GM12878 (cell line): Measurements from ENCODE around the gene ZFP36. TPM values are rescaled to one million over a fixed set of nuclear protein-coding genes. Genes with fewer than 3 reads are reported as not detected.

Source experiments
- ATAC-seq: fragments of 200-7000 bp; cut with Tn5 transposase; 3 replicates; pipeline ENCODE4 v1.9.1; 2020; ENCODE audit warnings: mild to moderate bottlenecking, moderate library complexity
- BruUV-seq: library from RNA; stranded (reverse); fragments of 400-500 nt; replicated peaks from 2 replicates; lab custom pipeline; 2021; lab: Mats Ljungman, UMichigan
- CTCF ChIA-PET: fragments of 300-600 bp; sonication (Branson Sonifier 250); formaldehyde crosslinking; extraction: SDS; loops from one replicate; lab custom pipeline; 2021; ENCODE audit warnings: inconsistent platforms; lab: Yijun Ruan, JAX
- POLR2A ChIA-PET: fragments of 350-600 bp; formaldehyde crosslinking; extraction: SDS; loops from one replicate; lab custom pipeline; 2021; ENCODE audit warnings: inconsistent platforms; lab: Charles Lee
- RAD21 ChIA-PET: fragments of 300-600 bp; sonication (Branson Sonifier 250); formaldehyde crosslinking; loops from one replicate; lab custom pipeline; 2023; ENCODE audit warnings: antibody characterized with exemption; ENCODE audit not compliant: unreplicated experiment; lab: Charles Lee
- SMC1A ChIA-PET: fragments of 300-600 bp; sonication (Branson Sonifier 250); formaldehyde crosslinking; loops from one replicate; lab custom pipeline; 2023; ENCODE audit not compliant: unreplicated experiment, uncharacterized antibody; lab: Charles Lee
- DNase-seq: peaks from one replicate; pipeline ENCODE4 v3.0.0-alpha.2; 2011; ENCODE audit warnings: low read depth, low spot score
- FAIRE-seq: peaks from 3 replicates; lab custom pipeline; 2011; peaks lifted over from hg19 to GRCh38; lab: Jason Lieb, UNC
- H2AFZ ChIP-seq: 2 replicates; pipeline ENCODE4 v1.6.0; 2011; ENCODE audit warnings: low read depth, low read length, control low read depth; ENCODE audit not compliant: control insufficient read depth
- H3K27ac ChIP-seq: 2 replicates; pipeline ENCODE4 v1.5.1; 2011; ENCODE audit warnings: control low read depth; ENCODE audit not compliant: control insufficient read depth, insufficient read depth
- H3K27me3 ChIP-seq, 2 experiments: replicated peaks in 1 of 2; 2 replicates each; pipeline versions ENCODE4 v1.6.0 to v1.6.1; 2011; ENCODE audit warnings: low read length in 1 of 2; ENCODE audit not compliant: control insufficient read depth in 2 of 2, insufficient read depth in 2 of 2
- H3K36me3 ChIP-seq, 2 experiments: 2 replicates each; pipeline ENCODE4 v1.5.1; 2011; ENCODE audit warnings: low read length in 1 of 2; ENCODE audit not compliant: control insufficient read depth in 2 of 2, insufficient read depth in 2 of 2
- H3K4me1 ChIP-seq: 2 replicates; pipeline ENCODE4 v1.6.1; 2011; ENCODE audit warnings: mild to moderate bottlenecking, low read length, moderate library complexity, mixed read lengths; ENCODE audit not compliant: control insufficient read depth, insufficient read depth
- H3K4me2 ChIP-seq: 2 replicates; pipeline ENCODE4 v1.6.0; 2011; ENCODE audit warnings: control low read depth; ENCODE audit not compliant: control insufficient read depth, insufficient read depth
- H3K4me3 ChIP-seq: fragments of 200-600 bp; sonication (generic); 2 replicates; pipeline ENCODE4 v1.5.1; 2016
- H3K79me2 ChIP-seq: 2 replicates; pipeline ENCODE4 v1.6.0; 2011; ENCODE audit warnings: low read length; ENCODE audit not compliant: control insufficient read depth, insufficient read depth
- H3K9ac ChIP-seq: 2 replicates; pipeline ENCODE4 v1.8.0; 2011; ENCODE audit warnings: low read length, control low read depth, mixed read lengths; ENCODE audit not compliant: control insufficient read depth, insufficient read depth
- H3K9me3 ChIP-seq: replicated peaks from 3 replicates; pipeline ENCODE4 v1.5.1; 2011; ENCODE audit warnings: mild to moderate bottlenecking, low read length; ENCODE audit not compliant: control insufficient read depth, insufficient read depth
- H4K20me1 ChIP-seq: 2 replicates; pipeline ENCODE4 v1.6.0; 2011; ENCODE audit not compliant: control insufficient read depth, insufficient read depth
- ATF7 ChIP-seq: fragments of 450-650 bp; IDR thresholded peaks from 2 replicates; pipeline ENCODE4 v1.6.1; 2016; ENCODE audit warnings: low read depth, mild to moderate bottlenecking
- CHD1 ChIP-seq: IDR thresholded peaks from 2 replicates; pipeline ENCODE4 v1.6.1; 2012; ENCODE audit warnings: low read depth, low read length, improper control_type of control experiment
- ETV6 ChIP-seq, 2 experiments: fragments of 450-650 bp in 1 of 2; IDR thresholded peaks in 1 of 2; conservative IDR thresholded peaks in 1 of 2; 2 replicates each; pipeline ENCODE4 v1.6.1; 2014; ENCODE audit warnings: antibody characterized with exemption in 1 of 2, borderline replicate concordance in 1 of 2, low read depth in 1 of 2, mild to moderate bottlenecking in 1 of 2, moderate library complexity in 1 of 2
- NR2C1 ChIP-seq: fragments of 450-650 bp; IDR thresholded peaks from 2 replicates; pipeline ENCODE4 v1.6.1; 2017; ENCODE audit warnings: antibody characterized with exemption, mild to moderate bottlenecking, moderate library complexity
- RB1 ChIP-seq: fragments of 450-650 bp; formaldehyde crosslinking; IDR thresholded peaks from 2 replicates; pipeline ENCODE4 v1.6.1; 2017; ENCODE audit warnings: mild to moderate bottlenecking, borderline replicate concordance
- SMC3 ChIP-seq: IDR thresholded peaks from 2 replicates; pipeline ENCODE4 v1.6.1; 2011; ENCODE audit warnings: low read length, improper control_type of control experiment, borderline replicate concordance
- ZNF687 ChIP-seq: fragments of 450-650 bp; IDR thresholded peaks from 2 replicates; pipeline ENCODE4 v1.6.1; 2017; ENCODE audit warnings: mild to moderate bottlenecking, moderate library complexity
- WGBS: methylation state at CpG from one replicate; pipeline ENCODE4 v1.1.6; 2016; ENCODE audit warnings: low lambda C conversion rate; ENCODE audit not compliant: insufficient replicate concordance, insufficient coverage; ENCODE audit errors: missing lambda C conversion rate; 5-methylcytosine and 5-hydroxymethylcytosine counted together
- in situ Hi-C: fragments of 300-500 bp; cut with MboI; formaldehyde crosslinking; loops from 9 replicates; pipeline ENCODE4 v1.14.3; 2018; ENCODE audit warnings: mixed read lengths
- intact Hi-C: fragments of 100-400 bp; cut with micrococcal nuclease; formaldehyde crosslinking; loops from one replicate; pipeline ENCODE4 v1.14.2; 2022; ENCODE audit not compliant: unreplicated experiment
- polyA plus RNA-seq, 11 experiments: library from polyadenylated mRNA; depleted of rRNA in 4 of 11; unstranded in 6 of 11; stranded (reverse) in 5 of 11; fragments of >200 nt; fragmentation: Nextera tagmentation in 4 of 11; fragmentation: Illumina TruSeq in 1 of 11; extraction: Ambion mirVana in 4 of 11; extraction: Trizol in 1 of 11; gene quantifications; 1 replicate in 1 of 11; 2 replicates in 10 of 11; pipeline versions ENCODE4 v1.2.1 to v1.2.3, GENCODE V29; 2011 to 2016; ENCODE audit warnings: inconsistent platforms in 2 of 11, missing spikeins in 2 of 11, low read depth in 1 of 11
- total RNA-seq, 4 experiments: library from RNA; depleted of rRNA in 3 of 4; stranded (reverse); fragments of >200 nt in 3 of 4; fragmentation: Illumina TruSeq in 1 of 4; extraction: Trizol in 1 of 4; gene quantifications; 2 replicates each; pipeline versions ENCODE4 v1.2.1 to v1.2.3, GENCODE V29; 2013 to 2021
- TF ChIP-seq, protein P1 (sequence below): fragments of 450-650 bp; IDR thresholded peaks from 2 replicates; pipeline ENCODE4 v1.6.1; 2017; ENCODE audit warnings: mild to moderate bottlenecking, low read depth, inconsistent platforms; ENCODE audit not compliant: poor library complexity, severe bottlenecking
- TF ChIP-seq, protein P2 (sequence below): IDR thresholded peaks from 2 replicates; pipeline ENCODE4 v1.6.1; 2011; ENCODE audit warnings: mild to moderate bottlenecking, low read depth, low read length, moderate library complexity; ENCODE audit not compliant: insufficient replicate concordance

Gene ZFP36
- total and polyA plus RNA-seq, 10 of the 15 experiments (the other 5 are each of a cell fraction or from before 2014, with no cell fraction given) = 5.3 to 55.0 (median 18.1) TPM

DNA sequence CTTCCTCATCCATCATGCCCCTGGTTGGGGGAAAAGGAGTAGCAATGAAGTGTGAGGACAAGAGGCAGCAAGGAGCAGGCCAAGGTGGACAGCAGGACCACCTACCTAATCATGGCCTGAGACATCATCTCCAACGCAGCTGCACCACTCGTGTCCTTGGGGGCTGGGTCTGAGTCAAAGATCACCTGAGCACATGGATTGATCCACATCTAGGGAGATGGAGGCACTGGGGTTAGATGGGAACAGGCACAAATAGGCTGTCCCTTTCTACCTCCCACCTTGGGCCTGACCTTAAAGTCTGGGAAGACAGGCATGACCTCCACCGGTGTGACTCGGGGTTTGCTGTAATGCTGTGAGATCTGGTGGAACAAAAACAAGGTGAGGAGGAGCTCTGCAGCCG is 18.0 kb upstream of the ZFP36 start:
- no peak for DNase-seq
- in situ Hi-C loops = no loop called here
- Histone ChIP-seq H3K9ac (no peak overlapping the region), H3K79me2 (peaks cover 28% of the 10 kb centered on the region), H3K27ac (no peak overlapping the region), H3K4me1 (peaks cover 10% of the 10 kb centered on the region), H2AFZ (no peak overlapping the region), H3K36me3 (peaks cover 5 to 28% of the 10 kb centered on the region in 2 experiments), H4K20me1 (no peaks in the 10 kb centered on the region), H3K27me3 (no peaks in the 10 kb centered on the region), H3K4me3 (no peak overlapping the region), H3K4me2 (no peak overlapping the region), H3K9me3 (no peaks in the 10 kb centered on the region)
- BruUV-seq = TSS peak; percentile 71
- ChIA-PET SMC1A (no interaction called here), RAD21 (no interaction called here), POLR2A (no interaction called here), CTCF (interaction anchor here (0.5 kb wide), 1 partner anchor 119 kb away, joined by 5 read pairs; no protein-coding TSS in a partner anchor)
- 95% methylated on average over 5 of the region's 5 CpGs for WGBS
- ATAC-seq = no peak
- TF ChIP-seq, protein P1, sequence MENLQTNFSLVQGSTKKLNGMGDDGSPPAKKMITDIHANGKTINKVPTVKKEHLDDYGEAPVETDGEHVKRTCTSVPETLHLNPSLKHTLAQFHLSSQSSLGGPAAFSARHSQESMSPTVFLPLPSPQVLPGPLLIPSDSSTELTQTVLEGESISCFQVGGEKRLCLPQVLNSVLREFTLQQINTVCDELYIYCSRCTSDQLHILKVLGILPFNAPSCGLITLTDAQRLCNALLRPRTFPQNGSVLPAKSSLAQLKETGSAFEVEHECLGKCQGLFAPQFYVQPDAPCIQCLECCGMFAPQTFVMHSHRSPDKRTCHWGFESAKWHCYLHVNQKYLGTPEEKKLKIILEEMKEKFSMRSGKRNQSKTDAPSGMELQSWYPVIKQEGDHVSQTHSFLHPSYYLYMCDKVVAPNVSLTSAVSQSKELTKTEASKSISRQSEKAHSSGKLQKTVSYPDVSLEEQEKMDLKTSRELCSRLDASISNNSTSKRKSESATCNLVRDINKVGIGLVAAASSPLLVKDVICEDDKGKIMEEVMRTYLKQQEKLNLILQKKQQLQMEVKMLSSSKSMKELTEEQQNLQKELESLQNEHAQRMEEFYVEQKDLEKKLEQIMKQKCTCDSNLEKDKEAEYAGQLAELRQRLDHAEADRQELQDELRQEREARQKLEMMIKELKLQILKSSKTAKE = no peak
- no peak for TF ChIP-seq SMC3
- no peak for TF ChIP-seq CHD1
- TF ChIP-seq ZNF687 = no peak
- TF ChIP-seq ETV6 (conservative IDR thresholded peaks at IDR 0.05 in 1 of 2, IDR thresholded peaks at IDR 0.05 in 1 of 2; ENCODE audit: borderline replicate concordance in 1 of 2, low read depth in 1 of 2) = no peak
- TF ChIP-seq RB1 = no peak
- TF ChIP-seq, protein P2, sequence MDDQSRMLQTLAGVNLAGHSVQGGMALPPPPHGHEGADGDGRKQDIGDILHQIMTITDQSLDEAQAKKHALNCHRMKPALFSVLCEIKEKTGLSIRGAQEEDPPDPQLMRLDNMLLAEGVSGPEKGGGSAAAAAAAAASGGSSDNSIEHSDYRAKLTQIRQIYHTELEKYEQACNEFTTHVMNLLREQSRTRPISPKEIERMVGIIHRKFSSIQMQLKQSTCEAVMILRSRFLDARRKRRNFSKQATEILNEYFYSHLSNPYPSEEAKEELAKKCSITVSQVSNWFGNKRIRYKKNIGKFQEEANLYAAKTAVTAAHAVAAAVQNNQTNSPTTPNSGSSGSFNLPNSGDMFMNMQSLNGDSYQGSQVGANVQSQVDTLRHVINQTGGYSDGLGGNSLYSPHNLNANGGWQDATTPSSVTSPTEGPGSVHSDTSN = no peak
- TF ChIP-seq NR2C1 = no peak
- TF ChIP-seq ATF7 = no peak
- intact Hi-C loops = no loop called here
- no peak for FAIRE-seq
